CD4-positive, CD25-positive, alpha-beta regulatory T cell (primary cell): ENCODE results near the gene ATP13A2. TPM values are rescaled to one million over a fixed set of nuclear protein-coding genes. Genes with fewer than 3 reads are reported as not detected.
"Not testable (repeated sequence)": the region's sequence is repeated elsewhere in the genome, so short reads cannot be mapped to it uniquely, and the experiment has no call there.

Experiments
- ATAC-seq, 2 donors: fragments of 150-1000 bp; cut with Tn5 transposase; one replicate each; pipeline ENCODE4 v1.10.0; 2021; ENCODE audit warnings: low read depth in 2 of 2, moderate number of reproducible peaks in 2 of 2, moderate library complexity in 1 of 2
- DNase-seq, 3 donors: peaks; one replicate each; pipeline versions ENCODE4 v3.0.0 to v3.0.0-alpha.2; 2012 to 2022; ENCODE audit warnings: mixed read lengths in 1 of 3
- H3K27ac ChIP-seq: one replicate; pipeline ENCODE4 v1.7.0; 2013; ENCODE audit warnings: mild to moderate bottlenecking, low read length; ENCODE audit not compliant: insufficient read depth, poor library complexity, severe bottlenecking
- H3K27me3 ChIP-seq: one replicate; pipeline ENCODE4 v1.7.0; 2013; ENCODE audit warnings: low read length; ENCODE audit not compliant: control insufficient read depth, insufficient read depth
- H3K36me3 ChIP-seq: one replicate; pipeline ENCODE4 v1.7.0; 2013; ENCODE audit warnings: mild to moderate bottlenecking, low read length, moderate library complexity; ENCODE audit not compliant: control insufficient read depth, insufficient read depth
- H3K4me1 ChIP-seq: 2 replicates; pipeline ENCODE4 v1.7.0; 2013; ENCODE audit warnings: mild to moderate bottlenecking, low read length; ENCODE audit not compliant: insufficient read depth, control insufficient read depth, poor library complexity, severe bottlenecking
- H3K4me3 ChIP-seq: one replicate; pipeline ENCODE4 v1.7.0; 2013; ENCODE audit warnings: low read depth, mild to moderate bottlenecking, low read length, moderate library complexity
- H3K9me3 ChIP-seq, 2 experiments: 1 replicate in 1 of 2; 2 replicates in 1 of 2; pipeline ENCODE4 v1.7.0; 2013; ENCODE audit warnings: low read length in 2 of 2, mild to moderate bottlenecking in 1 of 2, moderate library complexity in 1 of 2; ENCODE audit not compliant: control insufficient read depth in 2 of 2
- H3K27ac Mint-ChIP-seq, 3 donors: one replicate each; pipeline ENCODE4 v1.8.0; 2020 to 2022; ENCODE audit warnings: mild to moderate bottlenecking in 3 of 3, mixed read lengths in 3 of 3, moderate library complexity in 2 of 3
- H3K27me3 Mint-ChIP-seq: one replicate; pipeline ENCODE4 v1.8.0; 2022; ENCODE audit warnings: mild to moderate bottlenecking, mixed read lengths
- H3K36me3 Mint-ChIP-seq: one replicate; pipeline ENCODE4 v1.8.0; 2020; ENCODE audit warnings: mixed read lengths
- H3K4me1 Mint-ChIP-seq, 4 donors: one replicate each; pipeline ENCODE4 v1.8.0; 2020 to 2022; ENCODE audit warnings: mixed read lengths in 4 of 4, mild to moderate bottlenecking in 1 of 4
- H3K4me3 Mint-ChIP-seq, 4 donors: one replicate each; pipeline ENCODE4 v1.8.0; 2020 to 2022; ENCODE audit warnings: mild to moderate bottlenecking in 4 of 4, mixed read lengths in 4 of 4, moderate library complexity in 3 of 4
- H3K9me3 Mint-ChIP-seq, 7 donors: one replicate each; pipeline ENCODE4 v1.8.0; 2020 to 2022; ENCODE audit warnings: mixed read lengths in 7 of 7, mild to moderate bottlenecking in 3 of 7, moderate library complexity in 2 of 7
- polyA plus RNA-seq, 4 donors: library from polyadenylated mRNA; unstranded; fragments of 300-500 nt; fragmentation: Illumina TruSeq; gene quantifications; one replicate each; pipeline ENCODE4 v1.2.3, GENCODE V29; 2021
- total RNA-seq: library from RNA; stranded (reverse); gene quantifications from one replicate; pipeline ENCODE4 v1.2.3, GENCODE V29; 2022

Gene ATP13A2
- total and polyA plus RNA-seq, 5 donors from 2014 or later, result 29.7 to 41.7 (median 33.0) TPM

DNA sequence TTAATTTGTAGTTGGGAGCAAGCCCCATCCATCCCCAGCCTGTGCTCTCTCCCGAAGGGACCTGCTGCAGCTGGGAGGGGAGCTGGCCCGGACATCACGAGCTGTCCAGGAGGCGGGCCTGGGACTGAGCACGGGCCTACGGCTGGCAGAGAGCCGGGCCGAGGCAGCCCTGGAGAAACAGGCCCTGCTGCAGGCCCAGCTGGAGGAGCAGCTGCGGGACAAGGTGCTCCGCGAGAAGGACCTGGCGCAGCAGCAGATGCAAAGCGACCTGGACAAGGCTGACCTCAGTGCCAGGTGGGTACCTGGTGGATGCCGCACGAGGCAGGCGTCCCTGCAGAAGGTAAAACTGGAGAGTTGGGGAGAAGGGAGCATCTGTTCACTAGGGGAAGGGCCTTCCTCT, 75.1 kb downstream of the ATP13A2 start:
- not testable (repeated sequence) for ATAC-seq, H3K4me1 Mint-ChIP-seq, H3K36me3 ChIP-seq, DNase-seq, H3K4me1 ChIP-seq, H3K4me3 ChIP-seq, H3K27me3 Mint-ChIP-seq, H3K4me3 Mint-ChIP-seq, H3K27me3 ChIP-seq, H3K27ac ChIP-seq, H3K27ac Mint-ChIP-seq, H3K9me3 Mint-ChIP-seq, H3K9me3 ChIP-seq
- H3K36me3 Mint-ChIP-seq, result peaks cover 15% of the 10 kb centered on the region

Other genes starting within 250 kb of the ATP13A2 start
- gene RNU1-2, start 115.9 kb downstream of the ATP13A2 start, total RNA-seq, result 3,278 TPM
- gene RNU1-2, start 115.9 kb downstream of the ATP13A2 start, polyA plus RNA-seq, result 10 to 100 TPM in 1 of 4 donors, not detected in 3; 23.7 TPM
- gene CROCC, start 90.0 kb downstream of the ATP13A2 start, total RNA-seq, result 46.1 TPM
- 1 to 10 TPM; 3.9 to 5.2 (median 4.2) TPM for gene CROCC, start 90.0 kb downstream of the ATP13A2 start, polyA plus RNA-seq
- gene MFAP2, start 31.3 kb downstream of the ATP13A2 start, total RNA-seq, result not detected
- not detected for gene MFAP2, start 31.3 kb downstream of the ATP13A2 start, polyA plus RNA-seq
- 65.5 TPM for gene SDHB, start 42.1 kb upstream of the ATP13A2 start, total RNA-seq
- 100 to 1,000 TPM; 139 to 207 (median 171) TPM for gene SDHB, start 42.1 kb upstream of the ATP13A2 start, polyA plus RNA-seq
- not detected for gene PADI2, start 107.5 kb upstream of the ATP13A2 start, total RNA-seq
- under 1 TPM in 1 of 4 donors, not detected in 3; 0.08 TPM for gene PADI2, start 107.5 kb upstream of the ATP13A2 start, polyA plus RNA-seq
- gene PADI1, start 193.2 kb upstream of the ATP13A2 start, total RNA-seq, result not detected
- not detected for gene PADI1, start 193.2 kb upstream of the ATP13A2 start, polyA plus RNA-seq
- not detected for gene PADI3, start 237.2 kb upstream of the ATP13A2 start, total RNA-seq
- not detected for gene PADI3, start 237.2 kb upstream of the ATP13A2 start, polyA plus RNA-seq